GM12872 (cell line): ENCODE data around the gene TRPV4.

ENCODE experiments used
- TF ChIP-seq, protein P1 (sequence below): IDR thresholded peaks from 3 replicates; pipeline ENCODE4 v1.5.1; 2011; ENCODE audit warnings: low read depth, mild to moderate bottlenecking, low read length, moderate library complexity; ENCODE audit not compliant: insufficient read depth

TRPV4 gene

DNA sequence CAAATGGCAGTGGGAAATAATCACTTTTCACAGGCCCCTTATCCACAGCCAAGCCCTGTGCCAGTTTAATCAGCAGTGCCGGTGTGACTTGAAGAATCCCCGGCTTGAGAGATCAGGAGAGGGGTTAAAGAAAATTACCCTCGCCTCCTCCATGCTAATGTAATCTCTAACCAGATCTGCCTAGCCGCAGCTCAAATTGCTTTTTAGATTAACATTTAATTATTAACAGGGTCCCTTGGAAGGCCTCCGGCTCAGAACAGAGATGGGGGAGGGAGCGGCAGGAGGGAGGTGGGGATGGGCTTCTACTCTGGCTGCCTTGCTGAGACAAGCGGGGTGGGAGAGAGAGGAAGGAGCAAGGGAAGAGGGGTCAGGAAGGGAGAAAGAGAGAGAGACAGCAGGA lies 95.6 kb downstream of the TRPV4 start:
- TF ChIP-seq, protein P1, sequence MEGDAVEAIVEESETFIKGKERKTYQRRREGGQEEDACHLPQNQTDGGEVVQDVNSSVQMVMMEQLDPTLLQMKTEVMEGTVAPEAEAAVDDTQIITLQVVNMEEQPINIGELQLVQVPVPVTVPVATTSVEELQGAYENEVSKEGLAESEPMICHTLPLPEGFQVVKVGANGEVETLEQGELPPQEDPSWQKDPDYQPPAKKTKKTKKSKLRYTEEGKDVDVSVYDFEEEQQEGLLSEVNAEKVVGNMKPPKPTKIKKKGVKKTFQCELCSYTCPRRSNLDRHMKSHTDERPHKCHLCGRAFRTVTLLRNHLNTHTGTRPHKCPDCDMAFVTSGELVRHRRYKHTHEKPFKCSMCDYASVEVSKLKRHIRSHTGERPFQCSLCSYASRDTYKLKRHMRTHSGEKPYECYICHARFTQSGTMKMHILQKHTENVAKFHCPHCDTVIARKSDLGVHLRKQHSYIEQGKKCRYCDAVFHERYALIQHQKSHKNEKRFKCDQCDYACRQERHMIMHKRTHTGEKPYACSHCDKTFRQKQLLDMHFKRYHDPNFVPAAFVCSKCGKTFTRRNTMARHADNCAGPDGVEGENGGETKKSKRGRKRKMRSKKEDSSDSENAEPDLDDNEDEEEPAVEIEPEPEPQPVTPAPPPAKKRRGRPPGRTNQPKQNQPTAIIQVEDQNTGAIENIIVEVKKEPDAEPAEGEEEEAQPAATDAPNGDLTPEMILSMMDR: no peak

DNA sequence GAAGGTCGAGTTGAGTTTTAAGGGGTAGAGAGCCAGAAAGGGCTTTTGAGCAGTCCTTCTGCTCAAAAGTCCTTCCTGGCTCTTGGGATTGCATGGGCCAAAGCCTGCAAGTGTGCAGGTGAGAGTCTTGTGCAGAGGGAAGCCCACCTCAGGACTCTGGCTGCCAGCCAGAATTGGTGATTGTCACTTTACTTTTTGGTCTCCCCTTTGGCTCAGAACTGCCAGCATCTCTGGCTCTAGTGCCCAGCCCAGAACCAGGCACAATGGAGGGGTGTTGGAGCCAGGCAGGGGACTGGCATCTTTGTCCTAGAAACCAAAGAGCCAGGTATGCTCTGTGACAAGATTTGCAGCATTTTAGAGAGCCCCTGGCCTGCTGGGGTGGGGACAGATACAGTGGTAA lies 96.1 kb downstream of the TRPV4 start:
- TF ChIP-seq, protein P1: no peak

DNA sequence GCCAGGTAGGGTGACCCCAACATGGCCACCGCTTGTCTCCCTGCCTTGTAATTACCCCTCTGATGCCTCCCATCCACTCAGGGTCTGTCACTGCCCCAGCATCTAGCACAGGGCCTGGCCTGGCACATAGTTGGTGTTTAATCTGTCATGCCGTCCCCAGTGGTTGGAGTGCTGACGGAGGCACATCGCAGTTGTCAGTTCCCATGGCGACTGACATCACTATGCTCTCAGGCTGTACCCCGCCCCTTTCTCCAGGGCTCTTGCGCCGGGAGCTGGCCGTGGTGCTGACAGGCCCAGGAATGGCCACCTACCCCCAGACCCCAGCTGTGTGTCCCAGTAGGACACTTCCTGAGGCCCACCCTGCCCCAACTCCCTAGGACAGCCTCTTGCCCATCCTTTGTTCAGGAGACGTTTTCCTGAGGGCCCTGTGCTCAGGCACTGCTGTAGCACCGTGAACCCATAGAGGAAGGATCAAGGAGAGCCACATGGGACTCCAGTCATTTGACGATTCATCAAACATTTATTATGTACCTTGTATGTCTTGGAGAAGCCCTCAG lies 96.6 kb downstream of the TRPV4 start:
- TF ChIP-seq, protein P1: no peak

DNA sequence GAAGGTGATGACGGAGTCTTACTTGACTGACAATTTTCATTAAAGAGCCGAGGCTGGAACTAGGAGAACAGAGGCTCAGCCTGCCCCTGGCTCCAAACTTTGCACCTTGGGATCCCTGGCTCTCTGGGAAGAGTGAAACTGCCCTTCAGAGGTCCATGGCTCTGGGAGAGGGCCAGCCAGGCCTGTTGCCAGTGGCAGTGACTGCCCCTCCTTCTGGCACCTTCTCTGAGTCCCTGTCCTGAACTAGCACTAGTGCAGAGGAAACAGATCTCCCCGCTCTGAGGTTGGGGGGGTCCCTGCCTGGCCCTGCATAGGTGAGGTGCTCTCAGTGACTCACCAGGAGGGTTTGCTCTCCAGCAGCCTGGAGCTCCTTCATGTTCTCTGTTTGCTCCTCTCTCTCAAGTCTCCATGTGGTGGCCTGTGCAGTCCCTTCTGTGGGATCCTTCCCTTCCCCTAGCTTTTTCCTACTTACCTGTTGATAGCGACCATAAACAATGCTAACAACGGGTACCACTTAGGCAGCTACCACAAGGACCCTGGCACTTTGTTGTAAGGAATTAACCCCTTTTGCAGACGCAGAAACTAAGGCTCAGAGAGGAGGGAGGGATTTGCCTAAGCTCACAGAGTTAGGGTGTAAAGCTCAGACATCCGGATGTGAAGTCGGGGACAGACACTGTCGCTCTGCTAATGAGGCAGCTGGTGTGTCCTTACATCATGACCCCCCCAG lies 97.2 kb downstream of the TRPV4 start:
- TF ChIP-seq, protein P1: no peak

DNA sequence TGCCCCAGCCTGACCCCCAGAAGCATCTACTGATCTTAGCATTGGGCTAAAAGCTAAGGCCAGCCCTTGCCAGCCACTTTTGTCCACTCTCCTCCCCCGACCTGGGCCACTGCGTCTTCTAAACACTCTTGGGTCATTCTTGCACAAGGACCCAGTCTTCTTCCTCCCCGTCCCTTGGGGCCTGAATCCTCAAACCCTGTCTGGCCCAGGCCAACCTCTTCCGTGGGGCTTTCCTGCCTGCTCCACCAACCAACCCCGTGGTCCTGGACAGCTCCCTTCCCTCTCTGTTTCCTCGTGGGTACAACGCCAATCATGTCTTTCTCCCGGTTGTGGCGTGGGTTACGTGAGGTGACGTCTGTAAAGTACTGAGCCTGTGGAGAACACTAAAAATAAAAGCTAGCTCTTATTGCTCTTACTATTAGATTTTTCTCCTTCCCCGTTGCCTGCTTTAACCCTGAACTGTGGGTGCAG lies 98.1 kb downstream of the TRPV4 start:
- TF ChIP-seq, protein P1: no peak

DNA sequence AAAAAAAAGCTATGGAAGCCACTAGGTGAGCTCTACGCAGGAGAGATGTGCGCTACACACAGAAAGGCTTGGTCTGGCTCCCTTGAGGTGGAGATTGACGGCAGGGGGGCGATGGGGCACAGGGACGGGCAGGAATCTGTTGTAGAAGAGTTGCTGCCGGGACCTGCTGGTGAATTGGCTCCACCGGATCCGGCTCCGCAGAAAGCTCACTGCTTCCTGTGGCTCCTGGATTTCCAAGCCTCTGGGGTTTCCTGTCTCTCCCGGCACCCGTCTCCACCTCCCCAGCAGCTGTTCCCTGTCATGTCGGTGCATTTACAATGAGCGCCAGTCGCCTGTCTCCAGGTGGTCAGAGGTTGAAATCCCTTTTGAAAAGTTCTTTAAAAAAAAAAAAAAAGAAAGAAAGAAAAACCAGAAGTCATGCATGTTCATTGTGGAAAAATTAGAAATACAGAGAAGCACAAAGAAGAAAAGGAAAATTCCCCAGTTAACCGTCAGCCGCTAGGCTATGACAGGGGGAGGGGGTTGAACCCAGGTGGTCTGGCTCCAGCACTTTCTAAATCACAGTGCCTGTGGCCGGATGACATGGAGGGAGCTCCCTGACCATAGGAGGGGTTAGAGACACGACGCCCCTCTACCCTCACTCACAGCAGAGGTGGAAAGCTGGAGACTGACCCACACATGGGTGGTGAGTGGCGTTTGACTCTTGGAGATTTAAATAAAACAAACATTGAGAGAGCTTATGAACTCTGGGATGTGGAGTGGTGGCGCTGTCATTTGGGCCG lies 98.8 kb downstream of the TRPV4 start:
- TF ChIP-seq, protein P1: no peak
